ENCODE data around the gene DRICH1.
"Not testable (repeated sequence)": the region's sequence is repeated elsewhere in the genome, so short reads cannot be mapped to it uniquely, and the experiment has no call there.

The DRICH1 gene

DNA sequence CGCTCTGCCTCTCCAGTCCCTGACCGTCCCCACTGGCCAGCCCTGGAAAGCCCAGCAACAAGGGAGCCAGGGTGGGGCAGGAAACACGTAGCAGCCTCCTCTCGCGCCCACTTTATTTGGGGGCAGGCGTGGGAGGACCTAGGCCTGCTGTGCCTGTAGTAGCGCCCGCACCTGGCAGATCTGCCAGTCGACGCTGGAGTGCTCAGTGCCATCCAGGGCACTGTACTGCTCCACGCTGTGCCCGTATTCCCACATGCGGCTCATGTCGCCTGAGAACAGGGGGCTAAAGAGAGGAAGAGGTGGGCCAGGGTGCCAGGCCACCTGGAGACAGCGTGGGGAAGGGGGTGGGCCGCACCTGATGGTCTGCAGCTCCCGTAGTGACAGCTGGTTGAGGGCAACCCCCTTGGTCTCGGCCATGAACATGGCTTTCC is 17.0 kb upstream of the DRICH1 start:
- DNase-seq (ENCODE audit: low read depth, low spot score) = no peak

DNA sequence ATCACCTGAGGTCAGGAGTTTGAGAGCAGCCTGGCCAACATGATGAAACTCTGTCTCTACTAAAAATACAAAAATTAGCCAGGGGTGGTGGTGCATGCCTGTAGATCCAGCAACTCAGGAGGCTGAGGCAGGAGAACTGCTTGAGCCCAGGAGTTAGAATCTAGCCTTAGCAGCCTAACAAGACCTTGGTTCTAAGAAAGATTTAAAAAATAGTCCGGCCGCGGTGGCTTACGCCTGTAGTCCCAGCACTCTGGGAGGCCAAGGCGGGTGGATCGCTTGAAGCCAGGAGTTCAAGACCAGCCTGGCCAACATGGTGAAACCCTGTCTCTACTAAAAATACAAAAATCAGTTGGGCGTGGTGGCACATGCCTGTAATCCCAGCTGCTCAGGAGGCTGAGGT is 14.4 kb upstream of the DRICH1 start:
- not testable (repeated sequence) for DNase-seq (ENCODE audit: low read depth, low spot score)

DNA sequence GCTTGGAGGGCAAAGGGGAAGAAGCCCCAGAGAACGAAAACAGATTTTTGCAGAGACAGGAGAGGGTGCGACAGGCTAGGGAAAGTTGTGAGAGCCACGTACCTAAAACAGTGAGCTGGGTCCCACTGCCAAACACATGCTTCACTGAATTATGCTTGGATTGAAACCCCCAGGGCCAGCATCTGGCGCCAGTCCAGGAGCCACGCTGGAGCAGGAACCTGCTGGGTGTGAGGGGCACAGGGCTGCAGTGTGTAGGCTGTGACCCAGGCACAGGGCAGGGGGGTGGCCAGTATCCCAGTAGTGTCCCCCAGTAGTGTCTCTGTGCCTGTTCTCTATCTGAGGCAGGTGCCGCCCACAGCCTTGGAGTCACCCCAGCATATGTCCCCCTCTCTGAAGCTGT is 8.1 kb upstream of the DRICH1 start:
- DNase-seq (ENCODE audit: low read depth, low spot score) = not testable (repeated sequence)

DNA sequence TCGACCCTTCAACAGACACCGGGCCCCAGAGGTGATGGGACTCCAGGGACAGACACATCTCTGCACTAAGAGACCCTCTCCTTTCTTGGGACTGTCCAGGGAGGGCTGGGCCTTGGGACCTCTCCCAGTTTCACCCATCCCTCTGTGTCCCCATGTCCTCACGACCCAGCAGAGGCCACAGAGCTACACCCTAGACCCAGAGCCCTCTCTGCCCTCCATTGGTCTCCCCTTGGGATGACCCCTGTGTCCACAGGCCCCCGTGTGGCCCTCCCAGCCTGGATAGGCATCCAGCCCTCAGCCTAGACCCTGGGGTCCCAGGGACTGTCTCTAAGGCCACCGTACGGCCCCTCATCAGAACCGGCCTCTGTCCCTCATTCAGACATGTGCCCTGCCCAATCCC is 7.5 kb upstream of the DRICH1 start:
- no peak for DNase-seq (ENCODE audit: low read depth, low spot score)

DNA sequence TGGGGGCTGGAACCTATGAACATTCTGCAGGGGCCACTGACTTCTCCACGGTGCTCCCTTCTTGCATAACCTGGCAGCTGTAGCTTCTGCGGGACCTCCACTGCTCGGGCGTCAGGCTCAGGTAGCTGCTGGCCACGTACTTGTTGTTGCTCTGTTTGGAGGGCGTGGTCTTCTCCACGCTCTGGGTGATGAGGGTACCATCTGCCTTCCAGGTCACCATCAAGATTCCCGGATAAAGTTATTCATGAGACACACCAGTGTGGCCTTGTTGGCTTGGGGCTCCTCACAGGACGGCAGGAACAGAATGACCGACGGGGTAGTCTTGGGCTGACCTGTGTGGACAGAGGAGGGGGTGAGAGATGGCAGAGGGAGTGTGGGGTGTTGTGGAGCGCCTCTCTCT is 6.5 kb upstream of the DRICH1 start:
- DNase-seq (ENCODE audit: low read depth, low spot score) = no peak

DNA sequence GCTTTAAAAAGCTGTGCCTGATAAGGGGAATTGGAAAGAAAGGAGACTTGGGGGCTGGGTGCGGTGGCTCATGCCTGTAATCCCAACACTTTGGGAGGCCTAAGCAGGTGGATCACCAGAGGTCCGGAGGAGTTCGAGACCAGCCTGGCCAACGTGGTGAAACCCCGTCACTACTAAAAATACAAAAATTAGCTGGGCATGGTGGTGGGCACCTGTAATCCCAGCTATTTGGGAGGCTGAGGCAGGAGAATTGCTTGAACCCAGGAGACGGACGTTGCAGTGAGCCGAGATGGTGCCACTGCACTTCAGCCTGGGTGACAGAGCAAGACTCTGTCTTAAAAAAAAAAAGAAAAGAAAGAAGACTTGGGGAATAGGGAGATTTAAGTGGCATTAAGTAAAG is 3.2 kb upstream of the DRICH1 start:
- DNase-seq (ENCODE audit: low read depth, low spot score) = not testable (repeated sequence)

DNA sequence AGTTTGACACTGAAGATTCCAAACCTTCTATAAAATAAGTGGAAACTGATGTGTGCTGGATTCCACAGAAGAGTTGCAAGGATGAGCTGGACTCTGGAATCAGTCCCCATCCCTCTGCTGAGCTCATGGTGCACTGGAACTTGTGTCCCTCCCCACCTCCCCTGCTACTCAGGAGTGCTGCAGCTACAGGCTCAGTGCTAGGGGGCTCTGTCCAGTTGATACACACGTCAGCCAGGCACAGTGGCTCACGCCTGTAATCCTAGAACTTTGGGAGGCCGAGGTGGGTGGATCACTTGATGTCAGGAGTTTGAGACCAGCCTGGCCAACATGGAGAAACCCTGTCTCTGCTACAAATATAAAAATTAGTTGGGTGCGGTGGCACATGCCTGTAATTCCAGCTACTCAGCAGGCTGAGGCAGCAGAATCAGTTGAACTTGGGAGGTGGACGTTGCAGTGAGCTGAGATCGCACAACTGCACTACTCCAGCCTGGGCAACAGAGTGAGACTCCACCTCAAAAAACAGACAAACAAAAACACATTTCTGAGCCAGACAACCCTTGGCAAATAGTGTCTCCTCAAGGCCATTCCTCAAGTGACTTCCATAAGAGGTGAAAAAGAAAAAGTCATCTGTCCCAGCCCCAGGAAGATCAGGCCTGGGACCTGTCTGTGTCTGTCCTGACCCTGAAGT is 3.9 kb downstream of the DRICH1 start:
- not testable (repeated sequence) for DNase-seq (ENCODE audit: low read depth, low spot score)

DNA sequence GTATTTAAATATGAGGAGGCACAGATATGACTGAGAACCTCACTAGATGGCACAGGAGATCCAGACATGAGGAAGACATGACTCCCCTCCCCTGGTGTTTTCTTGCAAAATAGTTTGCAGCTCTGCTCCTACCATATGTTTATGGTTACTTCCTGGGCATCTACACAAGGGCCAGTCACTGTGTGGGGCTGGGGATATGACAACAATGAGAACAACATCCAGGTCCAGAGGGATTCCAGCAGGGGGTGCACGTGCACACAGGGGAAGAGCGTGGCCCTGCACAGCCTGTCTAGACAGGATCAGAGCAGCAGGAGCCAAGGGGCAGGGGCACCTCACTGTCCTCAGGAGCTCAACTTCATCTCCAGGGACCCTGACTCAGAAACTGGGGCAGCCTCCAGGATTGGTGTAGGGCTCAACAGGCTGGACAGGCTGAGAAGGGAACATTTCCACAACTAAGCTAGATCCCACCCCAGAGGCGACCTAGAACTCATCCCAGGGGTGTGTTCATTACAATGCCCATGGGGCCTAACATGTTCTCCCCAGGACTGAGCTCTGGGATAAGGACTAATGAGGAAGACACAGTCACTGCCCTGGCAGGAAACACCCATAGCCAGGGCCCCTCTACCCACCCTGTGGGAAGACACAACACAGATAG is 4.6 kb downstream of the DRICH1 start:
- not testable (repeated sequence) for DNase-seq (ENCODE audit: low read depth, low spot score)

DNA sequence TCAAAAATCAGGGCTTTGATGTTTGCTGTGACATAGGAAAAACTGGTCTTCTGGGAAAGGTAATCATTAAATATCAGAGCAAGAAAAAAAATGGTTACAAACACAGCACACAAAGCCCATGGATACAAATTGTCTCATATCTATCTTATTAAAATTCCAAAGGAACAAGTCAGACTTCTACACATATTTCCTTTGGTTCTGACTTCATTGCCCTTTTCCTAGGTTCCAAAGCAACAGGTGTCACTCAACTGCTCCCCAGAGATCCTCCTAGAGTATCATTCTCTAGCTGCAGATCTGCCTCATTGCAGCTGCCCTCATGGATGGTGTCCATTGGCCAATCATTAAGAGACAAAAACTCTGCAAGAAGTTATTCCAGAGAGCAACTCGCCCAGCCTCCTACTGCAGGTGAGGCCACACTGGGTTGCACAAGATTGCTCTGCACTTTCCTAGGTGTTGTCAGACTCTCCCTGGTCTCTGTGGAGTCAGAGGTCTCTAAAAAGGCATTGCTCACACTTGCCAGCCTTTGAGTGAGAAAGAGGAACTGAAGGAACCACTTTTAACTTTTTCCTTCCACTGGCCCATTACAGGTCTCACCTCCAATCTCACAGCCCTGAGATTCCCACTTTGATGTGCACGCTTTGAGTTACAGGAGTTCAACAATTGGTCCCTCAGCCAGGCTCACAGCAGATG is 5.7 kb downstream of the DRICH1 start:
- no peak for DNase-seq (ENCODE audit: low read depth, low spot score)

DNA sequence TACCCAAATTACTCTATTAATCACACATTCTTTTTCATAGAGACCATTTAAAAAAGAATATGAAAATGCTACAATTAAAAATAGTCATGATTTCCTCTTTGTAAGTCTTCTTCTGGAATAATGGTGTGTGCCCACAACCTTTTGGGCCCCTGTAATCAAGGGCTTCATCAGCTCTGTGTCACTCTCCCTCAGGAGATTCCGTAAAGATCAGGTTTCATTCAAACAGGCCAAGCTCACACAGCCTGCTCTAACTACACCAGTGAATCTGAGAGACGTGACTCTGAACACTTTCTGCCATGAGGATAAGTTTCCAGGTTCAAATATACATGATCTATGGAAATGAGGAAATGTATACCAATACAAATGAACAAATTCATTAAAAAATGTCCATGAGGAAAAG is 9.5 kb downstream of the DRICH1 start:
- no peak for DNase-seq (ENCODE audit: low read depth, low spot score)

DNA sequence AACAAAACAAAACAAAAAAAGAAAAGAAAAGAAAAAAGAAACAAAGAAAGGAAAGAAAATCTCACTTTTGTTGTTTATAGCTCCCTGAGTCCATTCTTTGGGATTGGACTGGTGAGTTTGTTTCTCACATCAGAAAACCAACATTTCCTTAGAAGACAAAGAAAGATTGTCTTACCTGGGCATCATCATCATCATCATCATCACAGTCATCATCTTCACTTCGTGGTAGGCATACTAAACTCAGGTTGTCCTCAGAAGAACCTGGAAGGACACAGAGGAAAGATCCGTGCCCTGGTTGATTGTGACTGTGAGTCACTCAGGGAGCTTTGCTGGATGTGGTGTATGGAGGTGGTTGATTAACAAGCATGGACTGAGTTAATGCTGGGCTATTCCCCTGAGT is 10.2 kb downstream of the DRICH1 start:
- DNase-seq (ENCODE audit: low read depth, low spot score) = not testable (repeated sequence)

DNA sequence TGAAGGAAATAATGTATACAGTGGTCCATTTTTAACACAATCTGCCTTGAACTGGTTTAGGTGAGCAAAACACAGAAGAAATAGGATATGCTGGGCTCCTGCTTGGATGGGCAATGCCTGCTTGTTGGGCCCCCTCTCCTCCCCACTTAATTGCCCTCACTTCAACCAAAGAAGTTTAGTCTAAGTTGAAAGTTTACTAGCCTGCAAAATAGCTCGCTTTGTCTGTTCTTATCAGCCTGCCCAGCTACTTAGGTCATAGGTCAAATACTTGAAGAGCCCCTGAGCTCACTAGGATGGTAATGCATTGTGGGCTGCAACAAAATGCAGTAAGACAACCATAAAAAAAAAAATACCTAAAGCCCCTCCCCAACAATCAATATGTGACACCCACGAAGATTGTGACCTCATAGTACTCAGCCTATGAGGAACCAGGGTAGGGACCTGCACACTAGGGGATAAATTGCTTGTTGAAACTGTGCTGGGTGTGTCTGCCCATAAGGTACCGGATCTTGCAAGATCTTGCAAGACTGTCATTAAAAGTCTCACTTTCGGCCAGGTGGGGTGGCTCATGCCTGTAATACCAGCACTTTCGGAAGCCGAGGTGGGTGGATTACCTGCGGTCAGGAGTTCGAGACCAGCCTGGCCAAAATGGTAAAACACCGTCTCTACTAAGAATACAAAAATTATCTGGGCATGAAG is 10.9 kb downstream of the DRICH1 start:
- DNase-seq (ENCODE audit: low read depth, low spot score) = no peak

DNA sequence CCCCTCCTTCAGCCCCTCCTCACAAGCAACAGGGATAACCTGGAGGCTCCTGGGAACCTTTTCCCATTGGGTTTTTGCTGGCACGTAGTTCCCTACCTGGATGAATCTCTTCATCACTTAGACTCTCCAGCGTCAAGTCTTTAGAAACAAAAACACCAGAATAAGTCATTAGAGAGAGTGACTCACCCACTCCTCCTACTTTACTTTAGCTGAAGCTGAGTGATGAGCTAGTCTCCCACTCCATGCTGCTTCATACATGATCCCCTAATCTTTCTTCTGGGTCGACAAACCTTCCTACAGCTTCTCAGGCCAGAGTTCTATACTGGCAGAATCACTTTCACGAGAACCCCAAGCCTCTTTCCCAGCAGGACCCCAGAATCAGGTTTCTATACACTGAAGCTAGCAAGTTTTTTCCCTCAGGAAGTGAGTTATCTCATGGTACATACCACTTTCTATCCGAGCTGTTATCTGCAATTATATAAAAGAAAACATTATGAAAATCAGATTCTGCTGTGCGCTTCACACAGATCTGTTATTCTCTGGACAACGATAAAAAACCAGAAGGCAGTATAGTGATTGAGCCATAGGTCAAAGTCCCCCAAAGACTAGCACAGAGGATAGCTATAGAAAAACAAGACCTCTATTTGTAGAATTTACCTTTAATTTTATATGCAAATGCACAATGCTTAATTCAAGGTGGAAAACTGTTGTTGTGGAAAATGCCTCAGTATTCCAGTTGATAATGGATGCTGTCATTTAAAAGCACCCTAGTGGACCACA is 18.7 kb downstream of the DRICH1 start:
- no peak for DNase-seq (ENCODE audit: low read depth, low spot score)

DNA sequence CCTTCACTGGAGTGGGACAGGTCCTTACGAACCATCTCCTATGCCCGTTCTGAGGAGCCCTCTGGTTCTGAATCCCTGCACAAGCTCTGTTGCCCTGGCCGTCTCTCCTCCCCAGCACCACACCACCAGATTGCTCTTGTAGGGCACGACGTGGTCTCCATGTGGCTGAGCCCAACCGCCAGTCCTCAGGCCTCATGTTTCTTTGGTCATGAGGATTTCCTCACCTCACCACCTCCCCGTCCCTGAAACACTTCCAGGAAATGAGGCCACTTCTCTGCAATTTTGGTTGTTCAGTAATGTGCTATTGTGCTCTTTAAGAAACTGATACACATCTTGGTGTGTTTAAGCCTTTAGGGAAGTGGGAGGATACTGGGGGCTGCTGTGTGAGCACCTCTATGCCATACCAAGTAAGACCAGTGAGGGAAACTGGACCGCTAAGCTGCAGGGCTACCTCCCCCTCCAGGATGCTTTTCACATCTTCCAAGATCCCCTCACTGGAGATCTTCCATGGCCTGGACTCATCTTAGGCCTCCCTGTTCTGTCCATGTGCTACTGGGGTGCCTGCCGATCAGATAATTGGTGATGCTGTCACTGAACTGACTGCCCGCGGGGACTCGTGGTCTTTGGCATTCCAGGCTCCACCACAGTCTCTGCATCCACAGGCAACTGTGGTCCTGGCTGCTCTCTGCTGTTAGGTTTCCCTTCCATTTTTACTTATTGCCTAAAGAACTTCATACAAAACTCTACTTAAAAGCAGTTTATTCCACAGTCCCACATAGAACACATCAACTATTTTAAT is 21.9 kb downstream of the DRICH1 start:
- DNase-seq (ENCODE audit: low read depth, low spot score) = no peak

DNA sequence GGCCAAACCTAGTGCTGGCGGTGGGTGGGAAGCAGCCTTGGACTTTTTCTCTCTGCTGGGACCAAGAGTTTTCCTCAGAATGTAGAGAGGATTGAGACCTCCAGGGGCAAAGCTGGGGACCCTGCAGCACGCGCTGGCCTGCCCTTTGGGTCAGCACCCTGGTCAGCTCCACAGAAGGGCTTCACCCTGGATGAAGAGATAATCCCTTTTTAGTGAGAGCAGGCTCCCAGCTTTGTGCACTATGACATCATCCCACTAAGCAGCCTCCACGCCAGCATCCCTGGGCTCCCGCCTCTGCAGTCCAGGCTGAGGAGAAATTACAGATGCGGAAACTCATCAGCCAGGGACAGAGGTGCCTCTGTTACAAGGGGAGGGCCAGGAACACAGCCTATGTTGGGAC is 23.5 kb downstream of the DRICH1 start:
- no peak for DNase-seq (ENCODE audit: low read depth, low spot score)

DNA sequence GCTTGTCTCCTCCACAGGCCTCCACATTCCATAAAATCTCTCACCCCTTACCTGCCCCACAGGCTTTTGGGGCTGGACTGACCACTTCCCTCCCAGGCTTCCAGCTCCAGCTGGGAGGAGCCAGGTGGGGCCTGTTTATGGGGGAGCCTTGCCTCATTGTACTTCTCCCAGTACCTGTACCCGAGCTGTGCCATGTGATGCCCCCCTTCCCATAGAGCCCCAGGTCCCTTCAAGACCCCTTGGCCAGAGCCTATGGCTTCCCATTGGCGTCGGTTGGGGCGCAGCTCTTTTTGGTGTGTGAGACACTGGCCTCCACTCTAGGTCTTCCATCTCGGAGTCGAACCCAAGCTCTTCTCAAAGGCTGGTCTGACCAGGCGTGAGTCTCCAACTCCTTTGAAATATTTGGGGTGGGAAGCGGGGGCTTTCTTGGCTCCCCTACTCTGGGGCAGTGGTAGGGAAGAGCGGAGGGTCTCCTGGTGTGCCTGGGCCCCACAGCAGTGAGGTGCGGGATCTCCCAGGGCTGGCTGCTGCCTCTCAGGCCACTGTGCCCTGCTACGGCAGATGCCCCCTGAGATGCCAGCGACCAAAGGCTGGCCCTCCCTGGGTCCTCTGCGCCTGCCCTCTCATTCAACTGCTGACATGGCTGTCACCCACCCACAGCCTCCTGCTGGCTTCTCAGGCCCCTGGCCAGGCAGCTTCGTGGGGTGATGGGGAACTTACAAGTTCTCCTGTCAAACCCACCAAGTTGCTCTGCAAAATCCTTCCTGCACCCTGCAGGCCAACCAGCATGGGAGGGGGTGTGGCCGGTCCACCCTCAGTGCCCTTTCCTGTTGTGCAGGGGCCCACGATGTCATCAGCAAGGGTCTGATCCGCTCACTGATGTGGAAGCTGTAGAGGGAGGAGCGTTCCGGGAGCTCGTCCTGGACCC is 25.7 kb downstream of the DRICH1 start:
- DNase-seq (ENCODE audit: low read depth, low spot score) = no peak

DNA sequence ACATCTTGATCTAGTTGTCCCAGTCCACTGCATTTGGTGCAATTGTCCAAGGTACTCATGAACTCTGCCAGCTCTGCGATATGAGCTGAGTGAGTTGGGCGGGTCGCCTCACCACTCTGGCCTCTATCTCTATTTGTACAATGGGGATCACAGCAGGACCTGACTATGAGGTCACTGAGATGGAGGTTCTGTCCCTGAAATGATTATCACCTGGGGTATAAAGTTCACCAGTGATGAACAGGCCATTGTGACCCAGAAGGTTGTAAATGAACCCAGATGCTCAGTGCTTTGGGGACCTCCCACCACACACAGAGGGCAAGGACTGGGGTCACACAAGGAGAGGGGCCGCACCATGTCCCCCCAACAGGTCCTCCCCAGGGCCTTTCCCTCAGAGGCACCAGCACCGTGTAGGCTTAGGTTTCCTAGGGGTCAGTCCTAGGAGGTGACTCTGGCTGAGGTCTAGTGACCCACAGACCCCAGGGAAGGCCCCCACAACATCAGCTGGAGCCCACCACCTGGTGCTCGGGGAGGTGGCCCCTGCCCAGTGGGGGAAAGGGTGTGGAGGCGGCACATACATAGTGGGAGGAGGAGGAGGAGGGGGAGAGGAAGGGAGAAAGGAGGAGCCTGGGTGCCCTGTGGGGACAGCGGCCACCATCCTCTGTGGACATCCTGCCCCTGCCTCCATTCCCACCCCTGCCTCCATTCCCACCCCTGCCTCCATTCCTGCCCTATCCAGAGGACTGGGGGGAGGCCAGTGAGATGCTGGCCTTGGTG is 27.0 kb downstream of the DRICH1 start:
- no peak for DNase-seq (ENCODE audit: low read depth, low spot score)

DNA sequence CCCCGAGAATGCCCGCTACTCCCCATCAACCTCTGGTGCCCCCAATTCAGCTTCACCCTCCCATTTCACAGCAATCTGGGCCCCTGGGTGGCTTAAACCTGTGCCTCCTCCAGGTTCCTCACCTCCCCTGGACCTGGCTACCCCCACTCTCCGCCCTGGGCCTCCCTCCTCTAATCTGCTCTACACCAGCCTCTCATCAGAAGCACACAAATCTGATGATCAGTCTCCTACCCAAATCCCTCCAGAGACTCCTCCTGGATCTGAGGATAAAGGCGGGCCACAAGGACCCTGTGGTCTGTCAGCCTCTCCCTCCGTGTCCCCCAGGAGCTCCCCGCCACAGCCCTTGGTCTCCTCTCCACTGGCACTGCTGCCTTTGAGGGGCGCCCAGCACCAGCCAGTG is 28.9 kb downstream of the DRICH1 start:
- DNase-seq (ENCODE audit: low read depth, low spot score) = no peak
